Measurements from ENCODE around the gene NPTN.
A peak's percentile ranks its signal among the peaks of the same experiment; 100 is the strongest.
"Not testable (repeated sequence)": the region's sequence is repeated elsewhere in the genome, so short reads cannot be mapped to it uniquely, and the experiment has no call there.

The NPTN gene

DNA sequence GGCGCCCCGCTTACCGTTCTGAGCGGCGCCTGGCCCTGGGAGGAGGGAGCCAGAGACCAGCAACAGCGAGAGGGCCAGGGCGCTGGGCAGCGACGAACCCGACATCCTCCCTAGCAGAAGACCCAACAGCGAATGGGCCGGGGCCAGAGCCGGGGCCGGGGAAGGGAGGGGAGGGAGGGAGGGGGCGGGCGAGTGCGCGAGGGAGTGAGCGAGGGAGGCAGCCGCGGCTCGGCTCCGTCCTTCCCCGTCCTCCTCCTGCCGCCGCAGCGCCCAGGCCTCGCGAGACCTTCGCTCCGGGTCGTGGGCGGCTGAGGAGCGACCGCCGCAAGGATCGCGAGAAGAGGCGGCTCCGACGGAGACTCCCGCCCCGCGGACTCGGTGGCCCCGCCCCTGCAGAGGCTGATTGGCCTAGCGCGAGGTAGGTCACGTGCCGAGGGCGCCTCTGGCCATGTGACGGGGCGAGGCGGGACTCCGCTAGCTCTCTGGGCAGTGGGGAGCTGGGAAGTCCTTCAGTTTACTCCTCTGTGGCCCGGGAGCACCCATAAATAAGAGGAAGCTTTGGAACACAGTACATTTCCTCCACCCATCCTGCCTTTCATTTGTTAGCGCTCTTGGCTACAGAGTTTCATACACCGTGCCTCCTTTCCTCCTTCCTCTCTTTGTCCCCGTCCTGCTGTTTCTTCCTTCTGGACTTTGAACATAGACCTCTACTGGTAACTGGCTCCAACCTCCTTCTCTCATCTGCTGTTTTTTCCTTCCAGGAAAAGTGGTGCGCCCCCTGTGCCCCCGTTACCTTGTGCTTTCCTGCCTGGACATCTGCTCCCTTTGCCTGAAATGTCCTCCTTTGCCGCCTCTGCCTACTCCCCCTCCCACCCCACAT lies at the start of gene NPTN:
Gene NPTN, minus strand, starts transcription at position 279 of the 880 bp plus-strand sequence. Its CDS starts 174 bp downstream, at position 105.
- DNase-seq = peak; percentile 98

GRCh38 chr15:73682600-73683090 lies 49.5 kb upstream of the NPTN start:
- DNase-seq = no peak

DNA sequence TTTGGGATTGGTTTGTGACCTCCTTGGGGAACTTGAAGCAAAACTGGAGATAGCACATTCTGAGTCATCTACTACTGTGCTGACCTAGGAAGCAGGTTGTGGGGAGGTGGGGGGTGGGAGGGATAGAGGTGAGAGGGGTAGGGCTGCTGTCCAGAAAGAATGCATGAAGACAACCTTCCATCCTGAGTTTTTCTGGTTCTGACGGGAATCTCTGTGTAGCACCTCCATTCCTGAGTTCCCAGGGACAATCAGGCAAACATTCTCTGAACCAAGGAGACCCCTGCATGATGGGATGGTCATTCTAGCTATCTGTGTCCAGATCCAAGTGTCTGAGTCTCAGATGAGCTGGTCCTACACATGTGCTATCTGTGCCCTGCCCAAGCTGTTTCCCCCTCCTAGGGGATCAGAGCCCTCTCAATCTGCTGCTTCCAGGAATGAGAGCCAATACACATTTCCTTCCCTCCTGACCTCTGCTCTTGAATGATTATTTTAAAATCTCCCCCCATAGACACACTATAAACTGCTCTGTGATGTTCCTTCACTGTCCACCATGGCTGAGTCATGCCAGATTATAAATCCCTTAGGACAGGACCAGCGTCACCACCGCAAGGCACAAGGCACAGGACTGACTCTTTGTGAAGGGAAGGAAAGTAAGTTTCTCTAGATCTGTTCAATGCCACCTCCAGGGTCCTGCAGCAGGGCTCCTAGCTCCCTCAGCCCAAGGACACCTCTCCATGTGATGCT lies 48.8 kb upstream of the NPTN start:
- no peak for DNase-seq

- DNase-seq = no peak
Observed at GRCh38 chr15:73681063-73681462, 47.9 kb upstream of the NPTN start.

DNA sequence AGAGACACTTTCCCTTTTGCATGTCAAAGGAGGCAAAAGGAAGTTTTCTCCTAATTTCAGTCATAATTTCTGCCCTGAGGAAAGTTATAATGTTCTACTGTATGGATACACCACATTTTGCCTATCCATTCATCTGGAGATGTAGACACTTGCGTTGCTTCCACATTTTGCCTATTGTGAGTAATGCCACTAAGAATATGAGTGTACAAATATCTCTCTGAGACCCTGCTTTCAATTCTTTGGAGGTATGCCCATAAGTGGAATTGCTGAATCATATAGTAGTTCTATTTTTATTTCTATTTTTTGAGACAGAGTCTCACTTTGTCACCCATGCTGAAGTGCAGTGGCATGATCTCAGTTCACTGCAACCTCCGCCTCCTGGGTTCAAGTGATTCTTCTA lies 47.4 kb upstream of the NPTN start:
- DNase-seq = no peak

DNA sequence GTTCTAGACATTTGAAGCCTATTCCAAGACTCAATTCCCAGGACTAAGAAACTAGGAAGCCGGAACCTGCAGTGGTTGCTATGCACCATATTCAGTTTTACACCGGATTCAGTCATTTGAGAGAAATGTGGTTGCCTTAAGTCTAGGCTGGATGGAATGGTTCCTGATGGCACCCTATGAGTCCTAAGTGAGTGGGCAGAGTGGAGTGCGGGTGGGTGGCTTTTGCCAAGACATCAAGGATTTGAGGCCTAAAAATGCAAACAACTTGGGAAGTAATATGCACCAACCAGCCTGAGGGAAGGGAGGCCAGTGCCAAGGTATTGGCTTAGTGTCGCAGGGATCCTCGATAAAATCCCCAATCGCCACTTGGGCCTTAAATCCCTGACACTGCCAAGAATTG lies 46.8 kb upstream of the NPTN start:
- DNase-seq = no peak

GRCh38 chr15:73679180-73679579 lies 46.0 kb upstream of the NPTN start:
- DNase-seq = no peak

GRCh38 chr15:73678498-73678897 lies 45.3 kb upstream of the NPTN start:
- DNase-seq = no peak

DNA sequence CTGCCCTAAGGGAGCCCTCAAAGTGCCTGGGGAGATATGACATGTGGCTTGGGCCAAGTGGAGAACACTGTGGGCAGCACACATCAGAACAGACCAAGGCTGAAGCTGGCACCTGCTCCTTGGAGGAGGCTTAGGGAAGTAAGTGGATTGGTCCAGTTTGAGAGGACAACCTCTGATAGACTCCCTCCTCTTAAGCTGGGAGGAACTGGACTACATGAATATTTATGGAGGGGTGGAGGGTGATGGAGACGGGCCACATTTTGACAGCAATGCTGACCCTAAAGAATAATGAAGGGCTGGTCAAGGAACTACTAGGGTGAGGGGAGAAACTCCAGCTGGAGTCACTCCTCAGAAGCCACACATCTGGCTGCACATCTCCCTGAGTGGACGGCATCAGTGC lies 44.5 kb upstream of the NPTN start:
- DNase-seq = no peak

DNA sequence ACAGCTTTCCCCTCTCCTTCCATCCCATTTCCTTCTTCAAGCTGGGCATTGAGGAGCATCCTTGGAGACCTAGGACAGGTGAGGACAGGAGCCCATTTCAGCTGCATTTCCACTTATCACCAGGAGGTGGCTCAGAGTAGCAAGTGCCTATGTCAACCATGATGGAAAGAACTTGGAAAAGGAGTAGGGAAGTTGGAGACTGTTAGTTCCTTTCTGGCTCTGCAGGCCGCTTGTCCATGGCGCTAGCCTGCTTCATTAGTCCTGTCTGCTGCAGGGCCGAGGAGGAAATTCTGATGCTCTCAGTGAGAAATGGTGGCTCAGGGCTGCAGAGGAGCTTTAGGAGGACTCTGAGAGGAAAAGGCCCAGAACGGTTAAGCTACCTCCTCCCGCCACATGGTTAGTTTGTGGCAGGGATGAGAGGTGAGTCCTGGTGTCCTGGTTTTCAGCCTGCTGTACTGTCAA lies 44.0 kb upstream of the NPTN start:
- DNase-seq = peak in 1 of 2 donors; percentile 59

- no peak for DNase-seq
Observed at GRCh38 chr15:73674587-73674986, 41.4 kb upstream of the NPTN start.

DNA sequence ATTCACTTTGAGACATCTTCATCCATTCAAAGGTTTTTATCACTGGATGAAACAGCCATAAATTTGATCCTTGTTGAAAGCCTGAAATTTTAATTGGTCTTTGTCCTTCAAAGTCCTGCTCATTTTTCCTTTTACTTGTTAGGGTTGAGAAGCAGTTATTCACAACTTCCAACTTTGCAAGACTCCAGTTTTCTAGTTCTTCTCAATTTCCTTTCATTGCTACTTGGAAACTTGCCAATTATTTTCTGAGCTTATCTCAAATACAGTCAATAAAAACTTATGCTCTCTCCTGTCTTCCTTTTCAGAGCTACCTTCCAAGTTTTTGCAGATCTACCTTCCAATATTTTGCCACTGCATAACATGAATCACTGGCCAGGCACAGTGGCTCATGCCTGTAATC lies 27.3 kb upstream of the NPTN start:
- no peak for DNase-seq

DNA sequence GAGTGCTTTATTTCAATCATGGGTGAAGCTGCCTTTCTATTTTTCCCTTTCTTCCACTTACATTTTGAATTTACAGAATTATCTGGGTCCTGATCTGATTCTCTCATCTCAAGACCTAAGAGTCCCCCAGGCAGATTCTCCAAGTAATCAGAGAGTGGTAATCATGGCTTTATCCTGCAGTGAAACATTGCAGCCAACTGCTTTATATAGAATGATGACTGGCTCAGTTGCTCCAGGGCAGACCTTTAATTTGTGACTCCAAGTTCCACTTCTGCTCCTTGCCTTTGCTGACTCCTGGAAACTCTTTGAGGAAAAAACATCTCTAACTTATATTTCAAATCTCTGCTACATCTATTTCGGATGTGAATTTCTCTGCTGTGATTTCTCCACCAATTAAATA lies 25.5 kb upstream of the NPTN start:
- no peak for DNase-seq

DNA sequence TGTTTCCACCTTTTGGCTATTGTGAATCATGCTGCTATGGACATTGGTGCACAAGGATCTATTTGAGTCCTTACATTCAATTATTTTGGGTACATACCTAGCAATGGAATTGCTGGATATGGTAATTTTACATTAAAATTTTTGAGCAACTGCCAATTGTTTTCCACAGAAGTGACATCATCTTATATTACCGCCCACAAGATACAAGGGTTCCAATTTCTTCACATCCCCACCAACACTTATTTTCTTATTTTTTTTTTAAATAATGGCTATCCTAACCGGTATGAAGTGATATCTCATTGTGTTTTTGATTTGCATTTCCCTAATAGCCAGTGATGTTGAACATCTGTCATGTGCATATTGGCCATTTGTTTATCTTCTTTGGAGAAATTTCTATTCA lies 22.5 kb upstream of the NPTN start:
- DNase-seq = no peak

DNA sequence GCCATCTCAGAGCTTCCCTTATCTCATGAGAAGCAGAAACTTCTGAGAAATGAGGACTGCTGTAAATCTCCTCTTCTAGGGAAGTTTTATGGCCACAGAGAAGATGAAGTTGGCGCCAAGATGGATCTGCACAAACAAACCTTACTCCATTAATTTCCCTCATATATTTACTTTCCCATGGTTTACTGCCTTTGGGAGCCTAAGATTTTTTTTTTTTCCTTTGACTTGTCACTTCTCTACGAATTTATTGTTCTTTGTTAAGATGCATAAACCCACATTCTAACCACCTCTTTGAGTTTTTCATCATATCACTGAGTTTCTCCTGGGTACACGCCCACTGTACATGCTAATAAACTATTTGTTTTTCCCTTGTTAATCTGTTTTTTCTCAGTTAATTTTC lies 21.5 kb upstream of the NPTN start:
- DNase-seq = no peak

DNA sequence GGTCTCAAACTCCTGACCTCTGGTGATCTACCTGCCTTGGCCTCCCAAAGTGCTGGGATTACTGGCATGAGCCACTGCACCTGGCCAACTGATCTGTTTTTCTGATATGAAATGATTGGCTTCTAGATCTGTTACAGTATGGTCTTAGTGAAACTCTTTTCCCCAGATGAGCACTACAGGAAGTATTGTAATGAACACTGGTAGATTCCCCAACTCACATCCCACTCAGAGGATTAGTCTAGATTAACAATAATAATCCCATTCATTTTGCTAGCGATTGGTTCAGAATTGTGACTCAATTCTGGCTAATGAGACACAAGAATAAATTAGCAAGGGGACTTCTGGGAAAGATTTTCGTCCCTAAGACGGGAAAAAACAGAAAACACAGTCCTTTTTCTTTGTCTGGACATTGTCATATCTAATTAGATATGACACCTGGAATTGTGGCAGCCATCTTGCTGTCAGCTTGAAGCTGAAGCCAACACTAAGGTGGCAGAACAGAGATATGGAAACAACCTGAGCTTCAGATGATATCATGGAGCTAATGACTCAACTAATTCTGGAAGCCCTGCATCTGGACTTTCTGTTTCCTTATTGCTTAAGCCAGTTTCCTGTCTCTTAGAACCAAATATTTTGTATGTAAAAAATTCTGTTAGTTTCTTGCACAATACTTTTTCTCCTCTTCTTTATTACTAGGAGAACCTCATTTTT lies 17.4 kb upstream of the NPTN start:
- no peak for DNase-seq

GRCh38 chr15:73648014-73648295 lies 14.8 kb upstream of the NPTN start:
- DNase-seq = no peak

DNA sequence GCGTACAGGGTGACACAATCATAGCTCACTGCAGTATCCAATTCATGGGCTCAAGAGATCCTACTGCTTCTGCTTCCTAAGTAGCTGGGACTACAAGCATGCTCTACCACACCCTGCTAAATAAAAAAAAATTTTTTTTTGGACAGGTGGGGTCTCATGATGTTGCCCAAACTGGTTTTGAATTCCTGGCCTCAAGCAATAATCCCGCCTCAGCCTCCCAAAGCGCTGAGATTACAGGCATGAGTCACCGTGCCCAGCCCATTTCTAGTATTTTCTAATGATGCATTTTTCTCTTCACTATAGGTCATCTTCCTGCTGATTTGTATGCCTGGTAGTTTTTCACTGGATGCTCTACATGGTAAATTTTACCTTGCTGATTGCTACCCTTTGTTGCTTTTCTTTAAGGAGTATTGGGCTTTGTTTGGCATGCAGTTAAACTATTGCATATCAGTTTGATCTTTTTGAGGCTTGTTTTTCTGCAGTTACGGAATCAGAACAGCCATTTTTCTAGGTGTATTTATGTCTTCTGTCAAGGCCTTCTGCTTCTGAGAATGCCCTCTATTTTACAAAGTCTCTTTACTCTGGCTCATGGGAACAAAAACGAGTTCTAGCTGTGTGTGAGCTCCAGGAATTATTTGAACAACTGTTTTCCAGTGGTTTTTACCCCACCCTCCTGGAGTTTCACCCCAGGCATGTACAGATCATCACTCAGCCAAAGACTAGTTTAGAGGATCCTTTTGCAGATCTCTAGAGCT lies 14.2 kb upstream of the NPTN start:
- DNase-seq = no peak

DNA sequence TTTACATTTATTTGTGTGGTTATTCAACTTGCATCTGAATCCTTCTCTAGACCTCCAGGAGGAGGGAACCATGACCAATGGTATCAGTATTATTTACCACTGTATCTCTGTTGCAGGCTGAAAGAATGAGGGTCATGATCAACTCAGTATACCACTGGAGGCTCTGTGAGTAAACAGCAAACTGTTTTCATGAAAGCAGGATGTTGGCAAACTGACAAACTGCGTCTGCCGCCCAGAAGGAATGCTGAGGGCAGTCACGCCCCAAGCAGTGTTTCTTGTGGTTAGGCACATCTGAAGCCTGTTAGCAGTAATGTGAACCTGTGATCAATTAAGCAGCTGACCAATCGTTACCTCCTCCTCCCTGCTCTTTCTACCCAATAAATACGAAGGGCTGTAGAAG lies 6.3 kb upstream of the NPTN start:
- DNase-seq = not testable (repeated sequence)

- no peak for DNase-seq
Observed at GRCh38 chr15:73637527-73637926, 4.3 kb upstream of the NPTN start.

- DNase-seq = peak in 1 of 2 donors; percentile 1
Observed at GRCh38 chr15:73633991-73634495, 854 bp upstream of the NPTN start.

GRCh38 chr15:73632670-73633058 lies 525 bp downstream of the NPTN start:
- DNase-seq = peak in 1 of 2 donors; percentile 35
